NCI-H1092 (cell line): ENCODE measurements around the gene RYR3.

Experiments
- DNase-seq: peaks from one replicate; lab custom pipeline; 2025; lab: John Stamatoyannopoulos, UW

The RYR3 gene

DNA sequence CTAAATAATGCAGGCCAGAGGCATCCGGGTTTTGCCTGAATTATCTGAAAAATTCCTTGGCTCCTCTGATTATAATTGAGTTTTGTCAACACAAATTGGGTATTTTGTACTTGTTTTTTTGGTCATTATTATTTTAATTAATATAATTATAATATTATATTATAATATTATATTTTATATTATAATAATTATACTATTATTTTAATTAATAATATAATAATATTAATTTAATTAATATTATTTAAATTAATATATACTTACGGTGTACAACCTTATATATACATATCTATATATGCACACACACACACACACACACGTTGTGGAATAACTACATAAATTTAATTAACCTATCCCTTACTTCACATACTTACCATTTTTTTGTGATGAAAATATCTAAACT lies 73.5 kb downstream of the RYR3 start:
- DNase-seq, result no peak

DNA sequence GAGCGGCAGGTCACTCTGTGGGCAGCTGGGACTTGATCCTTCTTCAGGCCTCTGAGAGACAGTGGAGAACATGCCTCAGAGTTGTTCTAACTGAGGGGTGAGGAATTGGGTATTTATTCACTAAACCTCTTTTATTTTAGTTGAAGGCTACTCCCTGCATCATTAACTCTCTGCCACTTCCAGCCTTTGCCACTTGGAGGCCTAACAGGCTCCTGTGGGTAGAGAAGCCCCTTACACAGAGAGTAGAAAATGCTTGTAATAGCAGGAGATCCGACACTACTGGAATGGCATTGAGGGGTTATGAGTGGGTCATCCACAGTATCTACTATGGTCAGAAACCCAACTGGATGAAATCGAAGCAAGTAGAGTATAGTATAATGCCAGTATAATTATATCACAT lies 81.7 kb downstream of the RYR3 start:
- DNase-seq, result no peak

DNA sequence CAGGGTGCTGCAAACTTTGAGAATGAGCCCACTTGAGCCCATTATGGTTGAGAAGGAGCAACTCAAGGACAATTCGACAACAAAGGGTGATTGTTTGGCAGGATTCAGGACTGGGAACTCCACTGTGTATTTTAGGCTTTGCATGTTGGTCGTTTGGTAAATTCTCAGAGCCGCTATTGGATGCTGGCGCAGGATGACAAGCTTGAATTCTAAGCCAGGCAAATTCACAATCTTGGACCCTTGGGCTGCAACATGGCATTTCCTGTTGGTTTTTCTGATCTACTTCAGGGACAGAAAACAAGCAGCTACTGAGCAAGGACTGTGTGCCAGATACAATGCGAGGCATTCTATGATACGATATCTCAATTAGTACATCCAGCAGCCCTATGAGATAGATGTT lies 82.8 kb downstream of the RYR3 start:
- DNase-seq, result no peak

DNA sequence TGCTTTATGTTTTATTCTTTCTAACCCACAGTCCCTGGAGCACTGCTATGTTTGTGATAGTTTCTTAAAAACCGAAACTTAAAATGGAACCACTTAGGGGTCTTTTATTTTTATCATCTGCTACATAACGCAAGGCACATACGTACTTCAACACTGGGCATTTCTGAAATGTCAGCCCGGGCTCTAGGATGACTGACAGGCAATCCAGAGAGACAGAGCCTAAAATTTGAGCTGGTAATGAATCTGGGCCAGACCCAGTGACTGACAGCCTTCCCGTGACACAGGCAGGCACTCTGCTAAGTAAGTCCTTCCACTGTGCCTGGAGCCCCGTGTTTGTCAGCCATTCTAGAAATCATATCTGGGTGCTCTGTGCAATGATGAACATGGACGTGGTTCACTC lies 84.6 kb downstream of the RYR3 start:
- DNase-seq, result no peak

DNA sequence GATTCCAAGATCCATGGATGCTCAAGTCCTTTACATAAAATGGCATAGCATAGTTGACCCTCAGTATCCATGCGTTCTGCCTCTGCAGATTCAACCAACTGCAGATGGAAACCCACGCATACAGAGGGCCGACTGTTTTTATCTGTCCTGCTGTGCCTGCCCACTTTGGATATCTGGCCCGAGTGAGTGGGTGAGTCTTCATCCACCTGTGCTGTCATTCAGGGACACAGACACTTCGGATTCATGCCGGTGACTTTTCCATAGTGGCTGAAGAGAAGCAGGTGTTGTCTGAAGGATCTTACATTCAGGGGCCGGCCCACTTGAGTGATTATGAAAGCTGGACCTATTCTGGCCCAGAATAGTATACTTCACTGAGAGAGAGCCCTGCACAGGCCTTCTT lies 85.1 kb downstream of the RYR3 start:
- no peak for DNase-seq

DNA sequence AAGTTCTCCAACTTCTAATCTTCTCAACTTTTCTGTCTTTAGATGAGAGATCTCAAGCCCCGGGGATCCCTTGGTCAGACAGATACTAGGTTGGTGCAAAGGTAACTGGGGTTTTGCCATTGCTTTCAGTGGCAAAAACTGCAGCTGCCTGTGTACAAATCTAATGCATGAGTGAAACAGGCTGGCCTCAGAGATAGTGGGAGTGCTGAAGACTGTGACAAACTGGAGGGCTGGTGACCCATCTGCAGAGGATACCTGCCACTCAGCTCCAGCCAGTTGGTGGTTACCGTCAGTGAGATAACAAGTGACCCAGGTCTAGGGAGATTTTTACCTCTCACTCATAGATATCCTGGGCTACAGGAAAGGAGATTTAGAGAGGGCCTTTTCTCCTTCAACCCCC lies 85.7 kb downstream of the RYR3 start:
- no peak for DNase-seq

DNA sequence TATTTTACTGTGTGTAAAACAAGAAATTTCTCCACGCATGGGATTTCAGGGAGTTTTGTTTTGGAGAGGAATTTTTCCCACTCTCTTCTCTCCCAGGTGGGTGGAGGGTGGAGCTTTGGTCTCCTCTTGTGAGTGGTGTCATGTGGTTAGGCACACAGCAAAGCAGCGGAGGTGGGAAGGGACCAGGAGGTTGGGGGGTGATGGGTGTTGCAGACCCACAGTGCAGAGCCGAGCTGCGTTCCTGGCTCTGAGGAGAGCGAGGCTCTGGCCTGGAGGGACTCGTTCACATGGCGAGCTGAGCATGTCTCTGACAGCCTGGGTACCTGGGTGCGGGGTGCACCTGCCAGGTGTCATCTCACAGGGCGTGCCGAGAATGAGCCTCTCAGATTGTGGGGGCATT lies 87.8 kb downstream of the RYR3 start:
- no peak for DNase-seq

DNA sequence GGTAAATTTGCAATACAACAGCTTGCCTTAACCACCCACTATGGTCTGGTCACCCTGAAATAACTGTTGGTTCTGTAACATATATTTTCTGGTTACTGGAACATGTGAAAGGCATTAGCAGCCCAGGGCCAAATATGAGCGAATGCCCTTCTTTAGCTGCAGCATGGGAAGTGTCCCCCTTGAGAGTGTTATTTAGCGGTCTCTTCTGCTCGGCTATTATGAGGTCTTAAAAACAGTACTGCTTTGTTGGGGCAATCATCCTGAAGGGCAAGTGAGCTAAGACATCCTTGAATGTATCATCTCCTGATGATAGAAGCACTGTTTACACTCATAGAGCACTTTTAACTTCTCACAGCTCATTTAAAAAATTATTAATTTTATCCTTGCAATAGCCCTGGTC lies 90.2 kb downstream of the RYR3 start:
- no peak for DNase-seq

DNA sequence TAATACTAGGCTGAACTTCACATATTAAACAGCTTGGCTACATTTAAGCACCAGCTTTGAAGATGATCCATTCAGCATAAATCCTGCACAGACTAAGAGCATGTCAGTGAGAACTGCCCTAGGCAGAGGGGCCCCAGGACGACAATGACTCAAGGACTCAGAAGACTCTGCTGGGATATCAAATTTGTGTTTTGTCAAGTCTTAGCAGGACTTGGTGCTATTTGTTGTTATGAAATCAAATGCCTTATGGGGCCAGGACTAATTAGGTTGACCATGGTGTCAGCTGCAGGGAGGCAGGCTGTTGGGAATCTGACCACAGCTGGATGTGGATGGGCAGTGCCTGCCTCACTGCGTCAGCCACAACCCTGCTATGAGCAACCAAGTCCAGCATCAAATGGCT lies 91.8 kb downstream of the RYR3 start:
- DNase-seq, result no peak

DNA sequence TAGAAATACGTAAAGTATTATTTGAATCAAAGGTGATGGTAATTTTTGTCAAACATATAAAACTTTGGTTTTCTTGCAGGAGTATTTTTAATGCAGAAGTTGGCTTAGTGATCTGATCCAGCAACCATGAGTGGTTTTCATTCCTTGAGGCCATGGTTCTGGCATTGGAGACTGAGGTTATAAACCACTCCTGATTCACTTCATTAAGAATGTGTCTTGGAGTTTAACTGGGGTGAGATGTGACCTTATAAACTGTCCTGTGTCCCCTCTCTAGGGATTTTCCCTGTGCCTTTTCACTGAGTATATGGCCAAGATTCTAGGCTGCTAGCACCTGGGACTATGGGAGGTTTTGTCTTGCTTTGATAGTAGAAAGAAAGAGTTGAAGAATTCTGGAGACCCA lies 94.3 kb downstream of the RYR3 start:
- DNase-seq, result no peak

DNA sequence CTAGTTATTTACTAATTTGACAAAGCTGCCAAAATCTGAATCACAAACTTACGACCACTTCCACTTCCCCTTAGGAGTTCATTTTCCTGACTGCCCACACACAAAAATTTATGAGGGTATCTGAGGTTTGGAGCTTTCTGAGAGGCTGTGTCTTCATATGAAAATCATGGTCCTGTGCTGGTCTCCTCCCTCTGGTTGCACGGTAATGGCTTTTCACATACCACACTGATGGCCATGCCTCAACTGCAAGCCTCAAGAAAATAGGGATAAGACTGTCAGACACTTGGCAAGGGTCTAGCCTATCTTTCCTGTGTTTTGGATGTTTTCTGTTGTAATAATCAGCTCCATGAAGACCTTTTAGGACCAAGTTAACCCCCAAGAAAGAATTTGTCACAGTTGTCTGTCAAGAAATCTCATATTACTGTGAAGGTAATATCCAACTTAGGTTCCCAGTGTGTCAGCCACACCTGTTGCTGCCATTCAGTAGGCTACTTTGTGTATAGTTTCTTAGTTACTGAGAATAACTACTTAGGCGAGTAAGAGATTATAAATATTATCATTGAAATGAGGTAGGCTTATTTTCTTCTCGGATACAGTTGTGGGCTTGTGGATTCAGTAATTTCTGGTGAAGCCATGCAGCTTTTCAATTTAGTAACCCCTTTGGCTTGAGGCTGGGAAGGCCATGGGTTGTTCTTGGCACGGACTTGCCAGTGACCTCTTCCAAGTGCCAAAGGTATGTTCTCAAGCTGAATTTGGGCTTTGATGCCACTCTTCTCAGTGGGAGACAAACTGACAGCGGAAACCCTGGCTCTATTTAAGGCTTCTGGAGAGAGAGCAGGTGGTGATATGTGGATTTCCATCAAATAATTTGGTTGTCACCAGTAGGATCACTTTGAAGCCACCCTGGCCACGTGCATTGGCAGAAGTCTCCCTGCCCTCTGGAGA lies 101.1 kb downstream of the RYR3 start:
- no peak for DNase-seq

DNA sequence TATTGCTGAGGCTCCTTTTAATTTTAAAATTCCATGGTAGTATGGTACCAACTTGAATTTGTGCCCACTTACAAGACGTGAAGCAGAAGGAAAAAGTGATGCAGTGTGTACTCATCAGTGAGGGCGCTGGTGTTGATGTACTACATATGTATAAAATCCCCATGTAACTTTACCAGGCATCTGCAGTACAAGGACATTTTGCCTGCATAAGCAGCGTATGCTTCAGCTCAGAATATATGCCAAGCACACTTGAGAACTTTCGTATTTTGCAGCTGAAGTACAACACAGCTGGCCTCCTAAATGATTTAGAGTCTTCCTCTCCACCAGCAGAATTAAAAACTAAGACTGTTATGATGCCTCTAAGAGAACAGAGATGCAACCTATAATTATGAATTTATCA lies 108.9 kb downstream of the RYR3 start:
- DNase-seq, result no peak

DNA sequence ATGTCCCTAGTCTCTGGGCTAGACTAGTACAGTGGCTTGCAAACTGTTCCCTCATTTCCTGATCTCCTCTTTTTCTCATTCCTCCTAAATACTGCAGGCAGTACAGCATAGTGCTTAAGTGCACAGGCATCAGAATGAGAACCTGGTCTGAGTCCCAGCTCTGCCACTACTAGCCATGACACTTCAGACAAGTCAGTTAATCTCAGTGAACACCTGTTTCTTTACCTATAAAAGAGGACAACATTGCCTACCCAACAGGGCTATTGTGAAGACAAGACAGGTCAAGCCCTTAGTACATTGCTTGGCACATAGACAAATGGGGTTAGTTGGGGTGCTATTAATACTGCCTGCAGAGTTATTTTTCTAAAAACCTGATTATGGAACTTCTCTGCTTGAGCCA lies 113.3 kb downstream of the RYR3 start:
- no peak for DNase-seq

DNA sequence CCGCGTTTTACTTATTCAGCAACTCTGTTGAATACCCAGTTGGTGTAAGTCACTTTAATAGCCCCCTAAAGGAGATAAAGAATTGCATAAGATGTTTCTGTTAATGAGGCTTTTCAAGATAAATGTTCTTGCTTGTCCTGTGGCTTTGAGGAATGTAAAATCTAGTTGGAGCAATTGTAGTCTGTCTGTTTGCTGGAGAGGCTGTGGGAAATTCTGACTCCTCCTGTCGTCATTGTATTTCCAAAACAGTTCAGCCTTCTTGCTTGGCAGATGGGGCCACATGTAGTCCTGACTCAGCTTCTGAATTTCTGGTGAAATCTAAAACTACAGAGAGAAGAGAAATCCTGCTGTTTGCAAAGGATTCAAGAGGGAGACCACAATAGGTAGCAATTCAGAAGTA lies 114.4 kb downstream of the RYR3 start:
- no peak for DNase-seq

DNA sequence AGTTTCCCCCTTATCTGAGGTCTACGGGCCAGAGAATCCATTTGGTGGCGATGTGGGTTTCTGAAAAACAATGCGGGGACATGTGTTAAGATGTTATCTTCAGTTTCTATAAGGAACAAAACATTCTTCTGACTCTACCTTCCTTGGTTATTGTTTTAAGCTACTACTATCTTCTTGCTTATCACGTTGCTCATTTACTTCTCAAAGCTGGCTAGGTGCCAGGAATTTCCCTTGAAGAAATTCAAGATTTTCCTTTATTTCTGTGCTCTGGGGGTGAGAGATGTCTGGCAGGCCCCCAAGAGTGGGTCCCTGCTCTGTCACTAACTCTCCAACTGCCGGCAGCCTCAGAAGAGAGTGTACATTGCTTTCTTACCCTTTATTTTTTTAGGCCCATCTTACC lies 119.8 kb downstream of the RYR3 start:
- no peak for DNase-seq

DNA sequence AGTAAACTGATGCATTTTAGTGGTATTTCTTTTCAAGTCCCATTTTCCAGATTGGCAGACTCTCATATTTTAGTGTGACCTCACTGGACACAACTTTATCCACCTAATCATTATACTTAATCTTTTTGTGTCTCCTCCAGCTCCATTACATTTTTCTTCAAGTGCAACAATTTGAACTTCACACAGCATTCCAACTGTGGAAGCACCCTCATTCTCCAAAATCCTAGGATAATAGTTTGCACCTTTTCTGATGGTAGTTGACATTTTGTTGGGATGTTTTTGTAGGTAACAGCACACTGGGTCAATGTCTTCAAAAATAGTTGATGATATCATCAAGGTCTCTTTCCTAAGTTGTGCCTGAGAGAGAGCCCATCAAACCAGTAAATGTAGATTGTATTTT lies 123.1 kb downstream of the RYR3 start:
- DNase-seq, result no peak

DNA sequence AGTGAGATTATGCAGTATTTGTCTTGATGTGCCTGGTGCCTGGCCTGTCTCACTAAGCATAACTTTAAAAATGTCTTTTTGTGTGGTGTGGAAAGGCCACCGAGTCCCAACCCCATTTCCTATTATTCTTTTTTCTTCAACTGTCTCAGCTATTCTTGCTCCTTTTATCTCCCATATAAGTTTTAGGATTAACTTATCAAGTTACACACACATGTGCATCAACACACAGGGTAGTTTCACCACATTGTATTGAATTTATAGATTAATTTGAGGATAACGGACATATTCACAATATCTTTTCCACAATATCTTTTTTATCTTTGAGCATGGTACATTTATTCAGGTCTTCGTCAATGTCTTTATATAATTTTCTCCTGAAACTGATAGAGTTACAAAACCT lies 127.6 kb downstream of the RYR3 start:
- DNase-seq, result no peak

DNA sequence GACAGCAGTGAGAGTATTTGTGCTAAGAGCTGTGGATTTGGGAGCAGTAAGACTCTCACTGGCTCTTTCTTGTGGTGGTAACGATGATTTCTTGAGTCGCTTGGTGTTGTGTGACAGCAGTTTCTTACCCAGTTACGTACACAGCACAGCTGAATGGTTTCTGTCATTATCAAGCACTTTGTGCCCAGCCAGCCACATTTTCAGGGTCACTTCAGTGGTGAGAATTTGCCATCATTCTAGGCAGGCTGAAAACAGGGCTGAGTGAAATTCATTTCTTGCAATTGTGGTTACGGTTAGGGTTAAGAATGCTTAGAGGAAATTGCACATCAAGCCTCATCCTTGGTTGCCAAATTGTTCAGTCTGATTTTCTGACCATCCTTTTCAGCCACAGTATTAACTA lies 130.1 kb downstream of the RYR3 start:
- no peak for DNase-seq

DNA sequence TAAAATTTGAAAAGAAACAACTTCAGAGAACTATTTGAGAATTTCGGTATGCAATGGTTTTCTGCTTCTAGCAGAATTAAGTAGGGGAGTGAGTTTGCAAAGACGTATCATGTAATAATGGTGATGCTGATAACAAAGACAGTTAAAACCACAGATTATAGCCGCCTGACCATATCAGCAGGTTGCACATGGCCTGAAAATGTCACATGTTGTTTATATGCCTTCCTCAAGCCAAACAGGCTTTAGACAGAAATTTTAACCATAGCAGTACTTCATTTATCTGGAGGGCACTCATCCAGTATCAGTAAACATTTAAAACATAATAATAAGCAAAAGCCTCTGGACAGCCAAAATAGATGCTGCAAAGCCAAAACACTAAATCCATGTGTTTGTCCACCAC lies 131.7 kb downstream of the RYR3 start:
- DNase-seq, result no peak

DNA sequence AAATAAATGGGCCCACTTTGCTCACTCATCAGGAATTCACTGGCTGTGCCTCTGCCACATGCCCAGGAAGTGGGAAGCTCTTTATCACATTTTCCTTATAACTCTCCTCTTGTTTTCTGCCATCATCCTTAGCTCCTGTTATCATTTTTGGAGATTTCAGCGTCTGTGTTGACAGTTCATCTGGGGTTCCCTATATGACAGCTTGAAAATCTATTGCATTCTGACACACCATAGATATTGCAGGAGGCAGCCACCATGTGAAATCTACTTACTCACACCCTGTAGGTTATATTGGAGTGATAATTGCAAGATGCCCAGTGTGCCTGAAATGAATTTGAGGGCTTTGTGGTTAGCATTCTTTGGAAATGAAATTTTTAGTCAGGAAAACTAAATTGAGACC lies 132.9 kb downstream of the RYR3 start:
- no peak for DNase-seq

DNA sequence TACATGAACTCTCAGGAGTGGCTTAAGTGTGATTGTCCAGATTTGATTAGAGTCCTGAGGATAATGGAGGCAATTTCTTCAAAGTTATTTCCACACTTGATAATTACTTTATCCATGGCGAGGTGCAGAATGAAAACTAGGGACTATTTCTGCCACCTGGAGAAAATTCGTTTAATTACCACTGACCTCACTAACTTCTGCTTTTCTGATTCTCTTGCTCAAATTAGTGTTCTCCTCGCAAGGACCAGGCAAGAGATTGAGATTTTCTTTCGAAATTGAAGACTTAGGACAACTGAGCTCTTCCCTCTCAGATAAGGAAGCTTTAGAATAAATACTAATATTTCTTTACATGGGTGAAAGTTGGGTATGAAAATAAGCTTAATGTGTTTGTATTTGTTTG lies 135.2 kb downstream of the RYR3 start:
- DNase-seq, result no peak

DNA sequence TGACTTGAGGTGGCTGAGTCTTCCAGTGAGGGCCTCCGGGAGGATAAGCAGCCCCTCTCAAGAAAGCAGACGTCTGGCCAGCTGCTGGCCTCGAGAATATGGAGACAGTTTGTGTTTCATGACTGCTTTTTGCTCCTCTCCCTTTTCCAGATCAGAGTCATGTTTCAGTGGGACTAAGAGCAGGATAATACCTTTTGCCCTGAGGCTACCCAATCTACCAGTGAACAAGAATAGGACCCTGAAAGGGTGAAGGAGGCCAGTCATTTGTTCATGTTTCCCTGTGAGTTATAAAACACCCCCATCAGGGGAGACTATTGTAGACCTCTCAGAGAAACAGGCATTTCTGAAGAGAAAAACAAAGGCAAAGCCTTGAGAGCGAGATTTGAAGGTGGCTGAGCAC lies 137.4 kb downstream of the RYR3 start:
- no peak for DNase-seq

DNA sequence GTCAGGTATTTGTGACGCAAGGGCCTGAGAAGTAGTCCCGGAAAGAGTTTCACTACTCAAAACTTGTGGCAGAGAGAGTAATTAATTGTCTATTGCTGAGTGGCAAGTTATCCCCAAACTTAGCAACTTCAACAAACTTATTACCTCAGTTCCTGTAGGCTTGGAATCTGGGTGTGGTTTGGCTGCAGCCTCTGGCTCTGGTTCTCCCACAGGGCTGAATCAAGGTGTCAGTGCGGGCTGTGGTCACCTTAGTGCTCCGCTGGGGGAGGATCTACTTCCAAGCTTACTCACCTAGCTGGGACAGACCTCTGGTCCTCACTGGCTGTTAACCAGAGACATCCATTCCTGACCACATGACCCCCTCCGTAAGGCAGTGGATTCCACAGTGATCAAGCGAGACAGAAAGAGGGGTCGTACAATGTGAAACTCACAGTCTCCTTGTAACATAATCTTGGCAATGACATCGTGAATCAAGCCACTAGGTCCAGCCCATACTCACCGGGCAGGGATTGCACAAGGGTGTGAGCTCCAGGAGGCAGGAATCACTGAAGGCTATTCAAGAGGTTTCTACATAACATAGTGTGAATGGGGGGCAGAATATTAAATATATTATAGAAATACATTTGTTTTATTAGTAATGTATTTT lies 138.3 kb downstream of the RYR3 start:
- DNase-seq, result no peak

DNA sequence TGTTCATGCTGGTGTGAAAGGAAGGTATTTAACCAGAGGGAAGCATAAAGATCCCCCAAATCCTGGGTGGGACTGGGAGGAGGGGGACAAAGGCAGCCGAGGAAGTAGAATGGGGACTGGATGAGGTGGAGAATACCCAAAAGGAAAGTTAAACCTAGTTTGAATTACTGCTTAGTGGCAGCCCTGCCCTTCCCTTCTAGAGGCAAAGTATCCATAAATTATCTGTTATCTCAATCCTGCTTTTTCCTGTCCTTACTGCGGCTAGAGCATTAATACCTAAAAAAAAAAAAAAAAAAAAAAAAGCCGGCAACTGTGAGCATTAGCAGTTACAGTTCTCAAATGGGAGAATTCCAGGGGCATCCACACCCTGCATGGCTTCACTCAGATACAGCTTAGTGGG lies 139.0 kb downstream of the RYR3 start:
- no peak for DNase-seq
